ENCODE results near the gene DHCR24.

The DHCR24 gene

GRCh38 chr1:54812801-54813484 lies 74.1 kb downstream of the DHCR24 start:
- TF ChIP-seq Cebpa-rat (IDR thresholded peaks at IDR 0.05) = no peak

GRCh38 chr1:54811739-54812655 lies 75.0 kb downstream of the DHCR24 start:
- no peak overlapping the region for H3K9ac ChIP-seq
- no peaks in the 10 kb centered on the region for H3K9me3 ChIP-seq
- H3K27ac ChIP-seq = no peak overlapping the region
- H3K4me2 ChIP-seq = no peak overlapping the region
- no peaks in the 10 kb centered on the region for H3K27me3 ChIP-seq
- TF ChIP-seq Cebpa-rat (IDR thresholded peaks at IDR 0.05) = no peak
- no peaks in the 10 kb centered on the region for H4K20me1 ChIP-seq
- H3K36me3 ChIP-seq = no peaks in the 10 kb centered on the region
- H3K4me3 ChIP-seq = no peak overlapping the region
- no peaks in the 10 kb centered on the region for H3K4me1 ChIP-seq

More at GRCh38 chr1:54812801-54813484, 74.1 kb downstream of the DHCR24 start:
- H3K4me1 ChIP-seq = peaks cover 5% of the 10 kb centered on the region
- no peak overlapping the region for H3K27ac ChIP-seq
- H3K4me2 ChIP-seq = no peak overlapping the region
- H4K20me1 ChIP-seq = no peaks in the 10 kb centered on the region
- no peaks in the 10 kb centered on the region for H3K9me3 ChIP-seq
- no peak overlapping the region for H3K9ac ChIP-seq
- no peaks in the 10 kb centered on the region for H3K36me3 ChIP-seq
- no peaks in the 10 kb centered on the region for H3K27me3 ChIP-seq
- H3K4me3 ChIP-seq = no peak overlapping the region

GRCh38 chr1:54811066-54811465 lies 75.9 kb downstream of the DHCR24 start:
- Histone ChIP-seq H4K20me1 (no peaks in the 10 kb centered on the region), H3K4me1 (no peaks in the 10 kb centered on the region), H3K9me3 (no peaks in the 10 kb centered on the region), H3K4me2 (no peak overlapping the region), H3K9ac (no peak overlapping the region), H3K36me3 (no peaks in the 10 kb centered on the region), H3K27ac (no peak overlapping the region), H3K27me3 (no peaks in the 10 kb centered on the region), H3K4me3 (no peak overlapping the region)
- no peak for TF ChIP-seq Cebpa-rat (IDR thresholded peaks at IDR 0.05)

- Histone ChIP-seq H4K20me1 (no peaks in the 10 kb centered on the region), H3K4me2 (no peak overlapping the region), H3K27ac (no peak overlapping the region), H3K4me1 (no peaks in the 10 kb centered on the region), H3K27me3 (no peaks in the 10 kb centered on the region), H3K9ac (no peak overlapping the region), H3K9me3 (no peaks in the 10 kb centered on the region), H3K4me3 (no peak overlapping the region), H3K36me3 (no peaks in the 10 kb centered on the region)
- no peak for TF ChIP-seq Cebpa-rat (IDR thresholded peaks at IDR 0.05)
Measured at GRCh38 chr1:54810153-54810942, 76.6 kb downstream of the DHCR24 start.

GRCh38 chr1:54809496-54810074 lies 77.4 kb downstream of the DHCR24 start:
- Histone ChIP-seq H3K9ac (no peak overlapping the region), H3K27ac (no peak overlapping the region)

GRCh38 chr1:54808443-54809207 lies 78.4 kb downstream of the DHCR24 start:
- Histone ChIP-seq H3K4me2 (no peak overlapping the region), H3K4me3 (no peak overlapping the region), H3K27ac (no peak overlapping the region)

More at GRCh38 chr1:54809496-54810074, 77.4 kb downstream of the DHCR24 start:
- no peak for TF ChIP-seq Cebpa-rat (IDR thresholded peaks at IDR 0.05)
- no peaks in the 10 kb centered on the region for H3K4me1 ChIP-seq
- H4K20me1 ChIP-seq = no peaks in the 10 kb centered on the region
- no peaks in the 10 kb centered on the region for H3K27me3 ChIP-seq
- no peak overlapping the region for H3K4me3 ChIP-seq
- H3K4me2 ChIP-seq = no peak overlapping the region
- H3K36me3 ChIP-seq = no peaks in the 10 kb centered on the region
- H3K9me3 ChIP-seq = no peaks in the 10 kb centered on the region

GRCh38 chr1:54807756-54808155 lies 79.2 kb downstream of the DHCR24 start:
- H3K9me3 ChIP-seq = no peaks in the 10 kb centered on the region
- TF ChIP-seq Cebpa-rat (IDR thresholded peaks at IDR 0.05) = no peak
- H3K4me1 ChIP-seq = no peaks in the 10 kb centered on the region
- H3K27me3 ChIP-seq = no peaks in the 10 kb centered on the region
- H3K36me3 ChIP-seq = no peaks in the 10 kb centered on the region
- no peaks in the 10 kb centered on the region for H4K20me1 ChIP-seq
- no peak overlapping the region for H3K27ac ChIP-seq
- H3K4me3 ChIP-seq = no peak overlapping the region
- no peak overlapping the region for H3K9ac ChIP-seq
- H3K4me2 ChIP-seq = no peak overlapping the region

More at GRCh38 chr1:54808443-54809207, 78.4 kb downstream of the DHCR24 start:
- TF ChIP-seq Cebpa-rat (IDR thresholded peaks at IDR 0.05) = no peak
- Histone ChIP-seq H3K27me3 (no peaks in the 10 kb centered on the region), H3K9ac (no peak overlapping the region), H3K4me1 (no peaks in the 10 kb centered on the region), H4K20me1 (no peaks in the 10 kb centered on the region), H3K36me3 (no peaks in the 10 kb centered on the region), H3K9me3 (no peaks in the 10 kb centered on the region)

- no peaks in the 10 kb centered on the region for H3K9me3 ChIP-seq
- H3K4me2 ChIP-seq = no peak overlapping the region
- no peak overlapping the region for H3K4me3 ChIP-seq
- H4K20me1 ChIP-seq = no peaks in the 10 kb centered on the region
- H3K36me3 ChIP-seq = no peaks in the 10 kb centered on the region
- H3K4me1 ChIP-seq = no peaks in the 10 kb centered on the region
- no peak for TF ChIP-seq Cebpa-rat (IDR thresholded peaks at IDR 0.05)
- H3K9ac ChIP-seq = no peak overlapping the region
- no peak overlapping the region for H3K27ac ChIP-seq
- no peaks in the 10 kb centered on the region for H3K27me3 ChIP-seq
Measured at GRCh38 chr1:54806931-54807611, 79.9 kb downstream of the DHCR24 start.

Measured in BLaER1 (cell line).